ENCODE results near the gene MACROD2.

MACROD2 gene

GRCh38 chr20:16035576-16035975 lies 2040.3 kb downstream of the MACROD2 start:
- H3K36me3 ChIP-seq (ENCODE audit: control insufficient read depth, insufficient read depth, low read length) = no peaks in the 10 kb centered on the region
- no peak for TF ChIP-seq CTCF (IDR thresholded peaks at IDR 0.05; ENCODE audit: insufficient read depth, low read length, poor library complexity, severe bottlenecking)
- H3K4me3 ChIP-seq (replicated peaks; ENCODE audit: low read depth, low read length) = no peak overlapping the region
- H3K27me3 ChIP-seq (replicated peaks; ENCODE audit: control insufficient read depth, insufficient read depth, low read length) = no peaks in the 10 kb centered on the region
- no peak for DNase-seq (ENCODE audit: extremely low read depth, insufficient read length)

DNA sequence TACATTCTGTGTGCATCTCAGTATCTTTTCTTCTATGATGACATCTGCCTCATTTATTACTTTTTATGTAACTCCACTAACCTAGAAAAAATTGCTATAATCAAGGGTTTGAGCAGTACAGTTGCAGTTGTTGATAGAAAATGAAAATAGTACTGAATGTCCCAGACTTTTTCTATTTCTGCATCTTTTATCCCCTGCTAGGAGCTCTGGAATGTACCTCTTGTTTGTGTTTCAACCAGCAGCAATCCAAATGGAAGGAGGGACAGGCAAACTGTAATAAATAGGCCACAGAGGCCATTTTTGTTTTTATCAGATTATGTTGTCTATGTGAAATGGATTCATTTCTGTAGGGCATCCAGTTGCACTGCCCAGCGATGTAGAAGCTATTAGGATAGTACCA lies 2041.0 kb downstream of the MACROD2 start:
- no peak for DNase-seq (ENCODE audit: extremely low read depth, insufficient read length)
- no peak overlapping the region for H3K4me3 ChIP-seq (replicated peaks; ENCODE audit: low read depth, low read length)
- H3K36me3 ChIP-seq (ENCODE audit: control insufficient read depth, insufficient read depth, low read length) = no peaks in the 10 kb centered on the region
- no peaks in the 10 kb centered on the region for H3K27me3 ChIP-seq (replicated peaks; ENCODE audit: control insufficient read depth, insufficient read depth, low read length)
- TF ChIP-seq CTCF (IDR thresholded peaks at IDR 0.05; ENCODE audit: insufficient read depth, low read length, poor library complexity, severe bottlenecking) = no peak

DNA sequence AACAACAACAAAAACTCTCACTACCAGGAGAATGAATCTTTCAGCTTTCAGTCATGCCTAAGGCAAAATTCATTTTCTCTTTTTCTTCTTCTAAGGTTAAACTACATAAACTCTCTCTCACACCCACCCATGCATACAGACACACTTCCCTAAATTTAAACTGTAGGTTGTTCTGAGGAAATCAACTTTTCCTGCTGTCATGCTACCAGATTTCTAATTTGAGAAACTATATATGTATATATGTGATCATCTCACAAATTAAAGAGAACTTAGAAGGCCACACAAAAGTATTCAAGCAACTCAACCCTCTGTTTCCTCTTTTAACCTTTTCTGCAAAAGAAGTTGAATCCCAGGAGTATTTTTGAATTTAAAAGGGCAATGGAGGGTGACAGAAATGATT lies 2045.4 kb downstream of the MACROD2 start:
- H3K27me3 ChIP-seq (replicated peaks; ENCODE audit: control insufficient read depth, insufficient read depth, low read length) = no peaks in the 10 kb centered on the region
- DNase-seq (ENCODE audit: extremely low read depth, insufficient read length) = peak; percentile 4
- no peaks in the 10 kb centered on the region for H3K36me3 ChIP-seq (ENCODE audit: control insufficient read depth, insufficient read depth, low read length)
- no peak for TF ChIP-seq CTCF (IDR thresholded peaks at IDR 0.05; ENCODE audit: insufficient read depth, low read length, poor library complexity, severe bottlenecking)
- H3K4me3 ChIP-seq (replicated peaks; ENCODE audit: low read depth, low read length) = no peak overlapping the region

DNA sequence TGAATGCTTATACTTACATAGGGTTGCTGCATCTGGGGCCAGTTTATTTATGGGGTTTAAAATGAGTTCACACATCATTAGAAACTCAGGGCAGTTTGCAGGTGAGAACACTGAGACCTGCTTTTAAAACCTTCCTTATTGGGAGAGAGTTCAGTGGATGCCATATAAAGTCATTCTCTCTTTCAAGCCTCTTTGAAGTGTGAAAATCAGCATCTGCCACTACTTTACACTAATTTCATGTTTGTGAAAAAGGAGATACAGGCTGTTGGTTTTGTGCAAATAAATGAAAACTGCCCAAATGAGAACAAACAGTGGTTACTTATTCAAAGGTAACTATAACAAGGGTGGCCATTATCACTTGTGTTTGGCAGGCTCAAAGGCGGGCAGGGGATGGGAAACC lies 2047.4 kb downstream of the MACROD2 start:
- Histone ChIP-seq H3K4me3 (replicated peaks; ENCODE audit: low read depth, low read length) (no peak overlapping the region), H3K27me3 (replicated peaks; ENCODE audit: control insufficient read depth, insufficient read depth, low read length) (no peaks in the 10 kb centered on the region), H3K36me3 (ENCODE audit: control insufficient read depth, insufficient read depth, low read length) (no peaks in the 10 kb centered on the region)
- TF ChIP-seq CTCF (IDR thresholded peaks at IDR 0.05; ENCODE audit: insufficient read depth, low read length, poor library complexity, severe bottlenecking) = no peak
- no peak for DNase-seq (ENCODE audit: extremely low read depth, insufficient read length)

DNA sequence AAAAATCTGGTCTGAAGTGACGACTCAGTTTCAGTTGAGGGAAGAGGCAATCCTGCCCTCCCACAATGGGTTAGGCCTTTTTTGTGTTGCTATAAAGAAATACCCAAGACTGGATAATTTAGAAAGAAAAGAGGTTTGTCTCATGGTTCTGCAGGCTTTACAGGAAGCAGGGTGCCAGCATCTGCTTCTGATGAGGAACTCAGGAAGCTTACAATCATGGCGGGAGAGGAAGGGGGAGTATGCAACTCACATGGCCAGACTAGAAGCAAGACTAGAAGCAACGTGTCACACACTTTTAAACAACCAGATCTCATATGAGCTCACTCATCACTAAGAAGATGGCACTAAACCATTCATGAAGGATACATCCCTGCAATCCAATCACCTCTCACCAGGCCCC lies 2048.6 kb downstream of the MACROD2 start:
- no peak for DNase-seq (ENCODE audit: extremely low read depth, insufficient read length)
- Histone ChIP-seq H3K4me3 (replicated peaks; ENCODE audit: low read depth, low read length) (no peak overlapping the region), H3K27me3 (replicated peaks; ENCODE audit: control insufficient read depth, insufficient read depth, low read length) (no peaks in the 10 kb centered on the region), H3K36me3 (ENCODE audit: control insufficient read depth, insufficient read depth, low read length) (no peaks in the 10 kb centered on the region)
- no peak for TF ChIP-seq CTCF (IDR thresholded peaks at IDR 0.05; ENCODE audit: insufficient read depth, low read length, poor library complexity, severe bottlenecking)

DNA sequence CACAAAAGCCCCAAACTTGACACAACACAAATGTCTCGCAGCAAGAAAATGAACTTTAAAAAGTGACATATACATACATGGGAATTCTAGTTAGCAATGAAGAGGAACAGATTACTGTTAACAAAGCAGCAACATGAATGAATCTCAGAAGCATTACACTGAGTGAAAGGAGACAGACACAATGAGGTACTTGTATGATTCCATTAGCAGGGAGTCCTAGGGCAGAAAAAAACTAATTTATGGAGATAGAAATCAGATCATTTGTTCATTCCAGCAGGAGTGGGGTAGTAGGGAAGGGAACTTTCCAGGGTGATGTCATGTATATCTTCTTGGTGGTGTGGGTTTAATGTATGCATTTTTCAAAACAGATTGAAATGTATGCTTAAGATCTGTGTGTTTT lies 2053.6 kb downstream of the MACROD2 start:
- Histone ChIP-seq H3K27me3 (replicated peaks; ENCODE audit: control insufficient read depth, insufficient read depth, low read length) (no peaks in the 10 kb centered on the region), H3K4me3 (replicated peaks; ENCODE audit: low read depth, low read length) (no peak overlapping the region), H3K36me3 (ENCODE audit: control insufficient read depth, insufficient read depth, low read length) (no peaks in the 10 kb centered on the region)
- no peak for DNase-seq (ENCODE audit: extremely low read depth, insufficient read length)
- no peak for TF ChIP-seq CTCF (IDR thresholded peaks at IDR 0.05; ENCODE audit: insufficient read depth, low read length, poor library complexity, severe bottlenecking)

All from GM06990 (cell line).